ENCODE data around the gene SHISA4. TPM values are rescaled to one million over a fixed set of nuclear protein-coding genes. Genes with fewer than 3 reads are reported as not detected.

Gene SHISA4
- total RNA-seq, 1 experiment from 2014 or later: 7.6 TPM

GRCh38 chr1:201876148-201876818, 12.4 kb upstream of the SHISA4 start:
- intact Hi-C loops (cut with micrococcal nuclease): loop anchor here (1.0 to 5.0 kb wide), 3 partner anchors 47 to 345 kb away; partner anchors contain the start of gene IPO9
- TF ChIP-seq CTCF (IDR thresholded peaks at IDR 0.05; ENCODE audit: unreplicated experiment): peak; percentile 44
- Mint-ChIP-seq H3K9me3 (ENCODE audit: unreplicated experiment) (no peaks in the 10 kb centered on the region), H3K27ac (ENCODE audit: low read depth, unreplicated experiment) (peak overlapping the region; percentile 20), H3K27me3 (ENCODE audit: insufficient read depth, unreplicated experiment) (no peaks in the 10 kb centered on the region), H3K4me1 (ENCODE audit: insufficient read depth, unreplicated experiment) (peaks cover 6% of the 10 kb centered on the region), H3K4me3 (ENCODE audit: unreplicated experiment) (no peak overlapping the region), H3K36me3 (ENCODE audit: insufficient read depth, unreplicated experiment) (peaks cover 71% of the 10 kb centered on the region)
- CTCF ChIA-PET: interaction anchor here (0.6 to 12.1 kb wide), 14 partner anchors 8 to 375 kb away, joined by 3 to 160 read pairs (median 6); no protein-coding TSS in a partner anchor
- BruUV-seq (replicated peaks): TSS peak; percentile 11
- POLR2A ChIA-PET: no interaction called here
- no peak for DNase-seq (ENCODE audit: unreplicated experiment)

- H3K36me3 Mint-ChIP-seq (ENCODE audit: insufficient read depth, unreplicated experiment): peaks cover 55% of the 10 kb centered on the region
- DNase-seq (ENCODE audit: unreplicated experiment): peak; percentile 85
- peaks cover 21% of the 10 kb centered on the region for H3K4me1 Mint-ChIP-seq (ENCODE audit: insufficient read depth, unreplicated experiment)
- ChIA-PET POLR2A (interaction anchor here (0.6 to 2.5 kb wide), 14 partner anchors 9 to 167 kb away, joined by 3 to 15 read pairs (median 4); partner anchors contain the start of genes RNPEP and TIMM17A), CTCF (interaction anchor here (0.6 to 12.1 kb wide), 44 partner anchors 9 to 1911 kb away, joined by 3 to 160 read pairs (median 4); no protein-coding TSS in a partner anchor)
- TF ChIP-seq CTCF (IDR thresholded peaks at IDR 0.05; ENCODE audit: unreplicated experiment): peak; percentile 93
- intact Hi-C loops (cut with micrococcal nuclease): loop anchor here (1.0 to 5.0 kb wide), 3 partner anchors 18 to 239 kb away; no protein-coding TSS in a partner anchor
- no peak overlapping the region for H3K4me3 Mint-ChIP-seq (ENCODE audit: unreplicated experiment)
- H3K9me3 Mint-ChIP-seq (ENCODE audit: unreplicated experiment): no peaks in the 10 kb centered on the region
- no peak overlapping the region for H3K27ac Mint-ChIP-seq (ENCODE audit: low read depth, unreplicated experiment)
- no TSS peak for BruUV-seq (replicated peaks)
- H3K27me3 Mint-ChIP-seq (ENCODE audit: insufficient read depth, unreplicated experiment): no peaks in the 10 kb centered on the region
Observed at GRCh38 chr1:201877877-201878401, 10.8 kb upstream of the SHISA4 start.

- H3K4me3 Mint-ChIP-seq (ENCODE audit: unreplicated experiment): no peak overlapping the region
- ChIA-PET POLR2A (interaction anchor here (0.7 to 6.1 kb wide), 15 partner anchors 8 to 1127 kb away, joined by 3 to 69 read pairs (median 4); partner anchors contain the start of genes IPO9 and TIMM17A), CTCF (interaction anchor here (0.7 to 12.1 kb wide), 26 partner anchors 9 to 1257 kb away, joined by 3 to 162 read pairs (median 4); partner anchors contain the start of genes ELF3 and TIMM17A)
- peak overlapping the region; percentile 79 for H3K27ac Mint-ChIP-seq (ENCODE audit: low read depth, unreplicated experiment)
- peaks cover 23% of the 10 kb centered on the region for H3K36me3 Mint-ChIP-seq (ENCODE audit: insufficient read depth, unreplicated experiment)
- H3K27me3 Mint-ChIP-seq (ENCODE audit: insufficient read depth, unreplicated experiment): no peaks in the 10 kb centered on the region
- BruUV-seq (replicated peaks): no TSS peak
- H3K4me1 Mint-ChIP-seq (ENCODE audit: insufficient read depth, unreplicated experiment): peaks cover 48% of the 10 kb centered on the region
- no peak for DNase-seq (ENCODE audit: unreplicated experiment)
- no peaks in the 10 kb centered on the region for H3K9me3 Mint-ChIP-seq (ENCODE audit: unreplicated experiment)
- no peak for TF ChIP-seq CTCF (IDR thresholded peaks at IDR 0.05; ENCODE audit: unreplicated experiment)
- intact Hi-C loops (cut with micrococcal nuclease): loop anchor here (10.0 kb wide), 1 partner anchor 166 kb away; no protein-coding TSS in a partner anchor
Observed at GRCh38 chr1:201880928-201881571, 7.6 kb upstream of the SHISA4 start.

Measured in MCF 10A (cell line).